Trophoblast cell (in vitro differentiated cells and primary cell): ENCODE measurements around the gene NRG2.

Source experiments
- DNase-seq, 2 donors: peaks; one replicate each; pipeline ENCODE4 v3.0.0-alpha.2; 2016
- H2AFZ ChIP-seq: 2 replicates; pipeline ENCODE4 v1.6.1; 2013; ENCODE audit warnings: low read length, moderate library complexity, mild to moderate bottlenecking; ENCODE audit not compliant: insufficient read depth, poor library complexity
- H2AK5ac ChIP-seq: 2 replicates; pipeline ENCODE4 v1.6.1; 2013; ENCODE audit warnings: mild to moderate bottlenecking, low read length
- H2BK120ac ChIP-seq: 2 replicates; pipeline ENCODE4 v1.6.1; 2013; ENCODE audit warnings: low read length, mild to moderate bottlenecking, moderate library complexity; ENCODE audit not compliant: insufficient read depth, poor library complexity
- H2BK12ac ChIP-seq: 2 replicates; pipeline ENCODE4 v1.6.1; 2013; ENCODE audit warnings: mild to moderate bottlenecking, low read length, moderate library complexity
- H2BK5ac ChIP-seq: 2 replicates; pipeline ENCODE4 v1.6.1; 2013; ENCODE audit warnings: low read length, low read depth, moderate library complexity, mild to moderate bottlenecking; ENCODE audit not compliant: poor library complexity
- H3K14ac ChIP-seq: 2 replicates; pipeline ENCODE4 v1.6.1; 2013; ENCODE audit warnings: mild to moderate bottlenecking, low read length
- H3K18ac ChIP-seq: 2 replicates; pipeline ENCODE4 v1.6.1; 2013; ENCODE audit warnings: mild to moderate bottlenecking, low read length
- H3K23ac ChIP-seq: 2 replicates; pipeline ENCODE4 v1.6.1; 2013; ENCODE audit warnings: low read length
- H3K27ac ChIP-seq: 2 replicates; pipeline ENCODE4 v1.5.1; 2013; ENCODE audit warnings: low read depth, mild to moderate bottlenecking, inconsistent platforms, low read length, moderate library complexity
- H3K27me3 ChIP-seq: 2 replicates; pipeline ENCODE4 v1.6.1; 2013; ENCODE audit warnings: inconsistent platforms, mild to moderate bottlenecking, low read length, moderate library complexity; ENCODE audit not compliant: insufficient read depth
- H3K36me3 ChIP-seq, 2 experiments: 1 replicate in 1 of 2; 2 replicates in 1 of 2; pipeline ENCODE4 v1.6.1; 2013; ENCODE audit warnings: low read length in 2 of 2, mild to moderate bottlenecking in 2 of 2, moderate library complexity in 1 of 2; ENCODE audit not compliant: insufficient read depth in 2 of 2, control insufficient read depth in 1 of 2
- H3K4ac ChIP-seq: 2 replicates; pipeline ENCODE4 v1.6.1; 2013; ENCODE audit warnings: low read depth, mild to moderate bottlenecking, low read length, moderate library complexity
- H3K4me1 ChIP-seq, 2 experiments: 1 replicate in 1 of 2; 2 replicates in 1 of 2; pipeline ENCODE4 v1.6.1; 2013; ENCODE audit warnings: low read length in 2 of 2, mild to moderate bottlenecking in 2 of 2, moderate library complexity in 1 of 2; ENCODE audit not compliant: insufficient read depth in 2 of 2, control insufficient read depth in 1 of 2
- H3K4me2 ChIP-seq: 2 replicates; pipeline ENCODE4 v1.6.1; 2013; ENCODE audit warnings: inconsistent platforms, mild to moderate bottlenecking, low read length, moderate library complexity
- H3K4me3 ChIP-seq: 2 replicates; pipeline ENCODE4 v1.5.1; 2013; ENCODE audit warnings: mild to moderate bottlenecking, low read depth, low read length, inconsistent platforms
- H3K79me1 ChIP-seq: one replicate; pipeline ENCODE4 v1.6.1; 2013; ENCODE audit warnings: low read length
- H3K79me2 ChIP-seq: 2 replicates; pipeline ENCODE4 v1.6.1; 2013; ENCODE audit warnings: low read length, mild to moderate bottlenecking; ENCODE audit not compliant: control insufficient read depth, insufficient read depth, poor library complexity
- H3K9ac ChIP-seq: 2 replicates; pipeline ENCODE4 v1.6.1; 2013; ENCODE audit warnings: mild to moderate bottlenecking, low read length
- H3K9me3 ChIP-seq: 2 replicates; pipeline ENCODE4 v1.6.1; 2013; ENCODE audit warnings: low read depth, mild to moderate bottlenecking, control low read depth, inconsistent platforms, low read length; ENCODE audit not compliant: insufficient read depth
- H4K12ac ChIP-seq: 2 replicates; pipeline ENCODE4 v1.6.1; 2013; ENCODE audit warnings: low read depth, mild to moderate bottlenecking, low read length, moderate library complexity
- H4K8ac ChIP-seq: 2 replicates; pipeline ENCODE4 v1.6.1; 2013; ENCODE audit warnings: low read depth, mild to moderate bottlenecking, low read length, moderate library complexity
- H4K91ac ChIP-seq: one replicate; pipeline ENCODE4 v1.6.1; 2013; ENCODE audit warnings: low read depth, mild to moderate bottlenecking, low read length, moderate library complexity
- WGBS: extraction: QIAGEN DNeasy Blood & Tissue Kit; methylation state at CpG from one replicate; pipeline ENCODE4 v1.1.7; 2013; ENCODE audit warnings: missing lambda C conversion rate; ENCODE audit not compliant: insufficient read length, insufficient coverage; ENCODE audit errors: extremely low coverage; 5-methylcytosine and 5-hydroxymethylcytosine counted together

NRG2 gene

GRCh38 chr5:139898981-139899380 lies 144.1 kb downstream of the NRG2 start:
- H3K4ac ChIP-seq, result no peak overlapping the region
- no peak overlapping the region for H3K4me3 ChIP-seq
- no peak overlapping the region for H3K18ac ChIP-seq
- H3K4me2 ChIP-seq, result no peak overlapping the region
- H2BK5ac ChIP-seq, result no peak overlapping the region
- H4K8ac ChIP-seq, result no peak overlapping the region
- no peak overlapping the region for H4K91ac ChIP-seq
- H2BK120ac ChIP-seq, result no peak overlapping the region
- no peak overlapping the region for H3K23ac ChIP-seq
- no peak overlapping the region for H2BK12ac ChIP-seq
- peaks cover 7% of the 10 kb centered on the region for H3K9me3 ChIP-seq
- H3K9ac ChIP-seq, result no peak overlapping the region
- H3K79me1 ChIP-seq, result no peaks in the 10 kb centered on the region
- no peak for DNase-seq
- no peak overlapping the region for H2AFZ ChIP-seq
- peaks cover 33% of the 10 kb centered on the region for H3K27me3 ChIP-seq
- H3K4me1 ChIP-seq, result peaks cover 6 to 12% of the 10 kb centered on the region in 2 experiments
- H3K36me3 ChIP-seq, result no peaks in the 10 kb centered on the region
- no CpG with 5 or more reads among the region's 2 CpGs for WGBS
- no peaks in the 10 kb centered on the region for H3K79me2 ChIP-seq
- H4K12ac ChIP-seq, result no peak overlapping the region
- H2AK5ac ChIP-seq, result no peak overlapping the region
- no peak overlapping the region for H3K14ac ChIP-seq
- no peak overlapping the region for H3K27ac ChIP-seq

GRCh38 chr5:139897982-139898381 lies 145.1 kb downstream of the NRG2 start:
- Histone ChIP-seq H4K12ac (no peak overlapping the region), H2BK5ac (no peak overlapping the region), H2BK12ac (no peak overlapping the region), H3K36me3 (no peaks in the 10 kb centered on the region), H3K4me3 (no peak overlapping the region), H3K9me3 (peaks cover 5% of the 10 kb centered on the region), H2AK5ac (no peak overlapping the region), H3K4me1 (peaks cover 4 to 7% of the 10 kb centered on the region in 2 experiments), H3K14ac (no peak overlapping the region), H3K79me1 (no peaks in the 10 kb centered on the region), H3K23ac (no peak overlapping the region), H3K18ac (no peak overlapping the region), H3K27ac (no peak overlapping the region), H4K91ac (no peak overlapping the region), H3K79me2 (no peaks in the 10 kb centered on the region), H4K8ac (no peak overlapping the region), H2AFZ (no peak overlapping the region), H3K9ac (no peak overlapping the region), H3K4me2 (no peak overlapping the region), H3K4ac (no peak overlapping the region), H3K27me3 (peaks cover 23% of the 10 kb centered on the region), H2BK120ac (no peak overlapping the region)
- no peak for DNase-seq
- no CpG with 5 or more reads among the region's 6 CpGs for WGBS

DNA sequence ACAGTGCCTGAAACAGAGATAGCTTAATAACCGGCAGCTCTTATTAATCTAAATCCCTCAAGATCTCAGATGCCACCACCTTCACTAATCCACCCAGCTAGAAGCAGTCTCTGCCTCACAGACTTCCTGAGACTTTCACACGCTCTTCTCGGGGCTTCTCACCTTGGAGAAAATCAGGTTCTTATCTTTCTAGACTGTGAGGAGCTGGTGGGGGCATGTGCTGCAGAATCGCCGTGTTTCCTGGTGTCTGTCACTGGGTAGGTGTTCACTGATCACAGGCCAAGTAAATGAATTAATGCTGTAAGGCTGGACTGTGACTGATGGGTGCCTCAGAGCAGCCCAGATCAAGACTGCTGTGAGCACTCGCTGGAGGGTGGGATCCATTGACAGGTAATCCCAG lies 145.8 kb downstream of the NRG2 start:
- no CpG with 5 or more reads among the region's 6 CpGs for WGBS
- H4K8ac ChIP-seq, result no peak overlapping the region
- no peak overlapping the region for H2AFZ ChIP-seq
- no peaks in the 10 kb centered on the region for H3K36me3 ChIP-seq
- peaks cover 4 to 7% of the 10 kb centered on the region in 2 experiments for H3K4me1 ChIP-seq
- H3K9me3 ChIP-seq, result peaks cover 5% of the 10 kb centered on the region
- no peak overlapping the region for H3K14ac ChIP-seq
- H4K12ac ChIP-seq, result no peak overlapping the region
- H2AK5ac ChIP-seq, result no peak overlapping the region
- H3K18ac ChIP-seq, result no peak overlapping the region
- no peak overlapping the region for H2BK12ac ChIP-seq
- no peak overlapping the region for H2BK5ac ChIP-seq
- H3K79me2 ChIP-seq, result no peaks in the 10 kb centered on the region
- no peak overlapping the region for H3K9ac ChIP-seq
- no peak overlapping the region for H4K91ac ChIP-seq
- no peak overlapping the region for H3K27ac ChIP-seq
- H3K4me2 ChIP-seq, result no peak overlapping the region
- no peak overlapping the region for H3K23ac ChIP-seq
- no peaks in the 10 kb centered on the region for H3K79me1 ChIP-seq
- H3K4me3 ChIP-seq, result no peak overlapping the region
- DNase-seq, result no peak
- H2BK120ac ChIP-seq, result no peak overlapping the region
- H3K27me3 ChIP-seq, result peaks cover 16% of the 10 kb centered on the region
- no peak overlapping the region for H3K4ac ChIP-seq

DNA sequence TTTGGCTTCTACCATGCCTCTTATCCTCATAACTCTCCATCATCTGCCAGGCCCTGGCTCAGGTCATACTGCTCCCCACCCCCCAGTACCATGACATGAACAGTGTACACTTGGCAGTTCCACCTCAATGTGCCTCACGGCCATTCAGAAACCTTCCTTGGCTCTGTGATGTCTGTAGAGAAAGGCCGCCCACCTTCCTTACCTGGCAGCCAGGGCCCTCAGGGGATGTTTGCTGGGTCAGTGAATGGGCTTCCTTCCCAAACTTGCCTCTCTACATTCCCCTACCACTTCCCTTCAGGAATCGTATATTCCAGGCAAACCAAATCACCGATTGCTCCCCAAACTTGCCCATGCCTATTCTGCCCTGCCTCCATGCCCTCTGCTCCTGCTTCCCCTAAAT lies 146.4 kb downstream of the NRG2 start:
- WGBS, result no CpG with 5 or more reads among the region's 4 CpGs
- H3K4me2 ChIP-seq, result no peak overlapping the region
- no peak overlapping the region for H3K27ac ChIP-seq
- no peak overlapping the region for H3K4ac ChIP-seq
- H3K36me3 ChIP-seq, result no peaks in the 10 kb centered on the region
- no peak for DNase-seq
- no peaks in the 10 kb centered on the region for H3K79me2 ChIP-seq
- H3K14ac ChIP-seq, result no peak overlapping the region
- no peak overlapping the region for H3K18ac ChIP-seq
- peaks cover 4 to 7% of the 10 kb centered on the region in 2 experiments for H3K4me1 ChIP-seq
- no peak overlapping the region for H3K23ac ChIP-seq
- no peaks in the 10 kb centered on the region for H3K79me1 ChIP-seq
- peak overlapping the region; percentile 14 for H3K4me3 ChIP-seq
- no peak overlapping the region for H2BK5ac ChIP-seq
- H2AFZ ChIP-seq, result no peak overlapping the region
- H2BK120ac ChIP-seq, result no peak overlapping the region
- H2AK5ac ChIP-seq, result no peak overlapping the region
- H4K12ac ChIP-seq, result no peak overlapping the region
- H2BK12ac ChIP-seq, result no peak overlapping the region
- peaks cover 10% of the 10 kb centered on the region for H3K27me3 ChIP-seq
- H3K9me3 ChIP-seq, result peaks cover 5% of the 10 kb centered on the region
- no peak overlapping the region for H3K9ac ChIP-seq
- H4K8ac ChIP-seq, result no peak overlapping the region
- H4K91ac ChIP-seq, result no peak overlapping the region
